ENCODE measurements around the gene SESN1. TPM values are rescaled to one million over a fixed set of nuclear protein-coding genes. Genes with fewer than 3 reads are reported as not detected.
A peak's percentile ranks its signal among the peaks of the same experiment; 100 is the strongest.
"Not testable (repeated sequence)": the region's sequence is repeated elsewhere in the genome, so short reads cannot be mapped to it uniquely, and the experiment has no call there.

Gene SESN1
- total RNA-seq: 5.7 and 8.0 TPM in 2 replicates

- no peak for DNase-seq (ENCODE audit: low read depth)
- H3K4me3 ChIP-seq (ENCODE audit: low read depth, low read length): peak within 1 kb of the TSS; percentile 84
- TF ChIP-seq CTCF (conservative IDR thresholded peaks at IDR 0.05; ENCODE audit: low read depth, low read length): no peak
These were observed at the start of gene SESN1 for GRCh38 chr6:109094416-109095035. SESN1 (minus strand) TSS chr6:109094846; CDS start chr6:109094073, 773 bp downstream.

GRCh38 chr6:109143191-109143590 lies 48.5 kb upstream of the SESN1 start:
- no peak for DNase-seq (ENCODE audit: low read depth)
- no peak for TF ChIP-seq CTCF (conservative IDR thresholded peaks at IDR 0.05; ENCODE audit: low read depth, low read length)
- no peak overlapping the region for H3K4me3 ChIP-seq (ENCODE audit: low read depth, low read length)

DNA sequence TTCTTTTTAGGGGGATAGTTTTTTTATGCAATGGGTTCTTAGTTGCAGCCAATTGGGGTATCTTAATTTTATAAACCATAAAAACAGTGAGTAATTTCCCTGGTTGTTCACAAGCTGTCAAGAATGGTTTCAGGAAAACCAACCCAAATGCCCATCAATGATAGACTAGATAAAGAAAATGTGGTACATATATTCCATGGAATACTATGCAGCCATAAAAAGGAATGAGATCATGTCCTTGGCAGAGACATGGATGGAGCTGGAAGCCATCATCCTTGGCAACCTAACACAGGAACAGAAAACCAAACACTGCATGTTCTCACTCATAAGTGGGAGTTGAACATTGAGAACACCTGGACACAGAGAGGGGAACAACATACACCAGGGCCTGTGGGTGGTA lies 47.4 kb upstream of the SESN1 start:
- DNase-seq (ENCODE audit: low read depth); H3K4me3 ChIP-seq (ENCODE audit: low read depth, low read length): not testable (repeated sequence)

DNA sequence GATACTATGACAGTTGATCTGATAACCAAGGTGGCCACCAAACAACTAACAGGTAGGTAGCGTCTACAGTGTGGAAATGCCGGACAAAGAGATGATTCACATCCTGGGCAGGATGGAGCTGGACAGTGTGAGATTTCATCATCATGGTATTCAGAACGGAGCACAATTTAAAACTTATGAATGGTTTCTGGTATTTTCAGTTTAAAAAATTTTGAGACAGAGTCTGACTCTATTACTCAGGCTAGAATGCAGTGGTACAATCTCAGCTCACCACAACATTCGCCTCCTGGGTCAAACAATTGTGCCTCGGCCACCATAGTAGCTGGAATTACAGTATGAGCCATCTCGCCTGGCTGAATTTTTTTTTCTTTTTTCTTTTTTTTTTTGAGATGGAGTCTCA lies 44.5 kb upstream of the SESN1 start:
- no peak overlapping the region for H3K4me3 ChIP-seq (ENCODE audit: low read depth, low read length)
- no peak for TF ChIP-seq CTCF (conservative IDR thresholded peaks at IDR 0.05; ENCODE audit: low read depth, low read length)
- no peak for DNase-seq (ENCODE audit: low read depth)

GRCh38 chr6:109136530-109136929 lies 41.9 kb upstream of the SESN1 start:
- not testable (repeated sequence) for DNase-seq (ENCODE audit: low read depth); H3K4me3 ChIP-seq (ENCODE audit: low read depth, low read length)

GRCh38 chr6:109136039-109136438 lies 41.4 kb upstream of the SESN1 start:
- not testable (repeated sequence) for H3K4me3 ChIP-seq (ENCODE audit: low read depth, low read length); DNase-seq (ENCODE audit: low read depth)

GRCh38 chr6:109135600-109135999 lies 41.0 kb upstream of the SESN1 start:
- DNase-seq (ENCODE audit: low read depth): not testable (repeated sequence)

DNA sequence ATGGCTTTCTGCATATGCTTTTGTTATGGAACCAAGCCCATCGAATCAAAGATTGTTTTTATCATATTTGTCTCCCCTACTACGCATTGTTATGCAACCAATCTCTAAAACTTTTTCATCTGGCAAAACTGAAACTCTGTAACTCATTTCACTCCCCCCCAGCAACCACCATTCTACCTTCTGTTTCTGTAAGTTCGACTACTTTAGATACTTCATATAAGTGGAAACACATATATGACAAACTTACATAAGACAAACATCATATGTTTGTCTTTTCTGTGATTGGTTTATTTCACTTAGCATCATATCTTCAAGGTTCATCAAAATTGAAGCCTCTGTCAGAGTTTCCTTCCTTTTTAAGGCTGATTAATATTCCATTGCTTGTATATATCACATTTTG lies 35.4 kb upstream of the SESN1 start:
- H3K4me3 ChIP-seq (ENCODE audit: low read depth, low read length): no peak overlapping the region
- no peak for DNase-seq (ENCODE audit: low read depth)
- TF ChIP-seq CTCF (conservative IDR thresholded peaks at IDR 0.05; ENCODE audit: low read depth, low read length): no peak

More at GRCh38 chr6:109135600-109135999, 41.0 kb upstream of the SESN1 start:
- not testable (repeated sequence) for H3K4me3 ChIP-seq (ENCODE audit: low read depth, low read length)

DNA sequence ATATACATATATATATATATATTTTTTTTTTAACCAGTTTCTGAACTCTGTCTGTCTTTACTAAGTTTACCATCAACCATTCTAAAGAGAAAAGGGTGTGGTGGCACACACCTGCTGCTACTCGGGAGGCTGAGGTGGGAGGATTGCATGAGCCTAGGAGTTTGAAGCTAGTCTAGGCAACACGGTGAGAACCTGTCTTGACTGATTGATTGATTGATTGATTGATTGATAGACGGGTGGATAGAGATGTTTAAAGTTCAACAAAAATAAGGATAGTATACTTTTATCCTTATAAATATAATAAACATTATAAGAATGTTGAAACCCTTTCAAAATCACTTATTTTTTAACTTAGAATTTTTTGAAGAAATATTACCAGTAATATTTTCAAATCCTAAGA lies 30.9 kb upstream of the SESN1 start:
- no peak for DNase-seq (ENCODE audit: low read depth)
- H3K4me3 ChIP-seq (ENCODE audit: low read depth, low read length): no peak overlapping the region
- no peak for TF ChIP-seq CTCF (conservative IDR thresholded peaks at IDR 0.05; ENCODE audit: low read depth, low read length)

Measured in epithelial cell of proximal tubule (primary cell).